ENCODE data around the gene ZNF469.

Gene ZNF469

DNA sequence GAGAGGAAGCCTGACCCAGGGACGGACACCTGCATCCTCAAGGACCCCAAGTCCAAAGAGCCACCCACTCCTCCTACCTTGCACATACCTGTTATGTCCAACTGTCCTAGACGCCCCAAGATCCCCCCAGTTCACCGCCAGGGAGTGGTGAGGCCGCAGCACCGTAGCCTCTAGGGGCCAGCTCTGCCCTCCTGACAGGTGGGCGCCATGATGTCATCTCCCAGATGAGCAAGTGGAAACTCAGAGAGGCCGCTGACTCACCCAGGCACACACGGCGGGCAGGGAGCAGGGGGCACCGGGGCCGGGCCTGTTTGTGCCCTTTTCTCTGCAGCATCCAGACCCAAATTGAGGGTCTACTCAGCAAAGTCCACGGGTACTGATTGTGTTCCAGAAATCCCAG lies 4.8 kb upstream of the ZNF469 start:
- Histone ChIP-seq H3K79me2 (ENCODE audit: insufficient read depth, low read length) (no peaks in the 10 kb centered on the region), H3K9ac (ENCODE audit: low read depth, low read length) (no peak overlapping the region), H2AFZ (ENCODE audit: low read depth, low read length) (no peak overlapping the region), H3K4me2 (ENCODE audit: insufficient read depth, low read length) (no peak overlapping the region), H3K4me3 (ENCODE audit: low read depth in 1 of 2, low read length in 2 of 2) (no peak overlapping the region), H3K4me1 (ENCODE audit: insufficient read depth, low read length) (no peaks in the 10 kb centered on the region), H4K20me1 (ENCODE audit: insufficient read depth, low read length) (no peaks in the 10 kb centered on the region), H3K9me3 (ENCODE audit: insufficient read depth, low read length, severe bottlenecking) (peaks cover 4% of the 10 kb centered on the region), H3K27ac (ENCODE audit: low read length) (no peak overlapping the region), H3K27me3 (ENCODE audit: insufficient read depth, low read length, poor library complexity) (no peaks in the 10 kb centered on the region), H3K36me3 (ENCODE audit: insufficient read depth, low read length) (no peaks in the 10 kb centered on the region)
- ATAC-seq (ENCODE audit: insufficient read depth, low read depth) (no peak), DNase-seq (no peak)
- TF ChIP-seq, protein P1, sequence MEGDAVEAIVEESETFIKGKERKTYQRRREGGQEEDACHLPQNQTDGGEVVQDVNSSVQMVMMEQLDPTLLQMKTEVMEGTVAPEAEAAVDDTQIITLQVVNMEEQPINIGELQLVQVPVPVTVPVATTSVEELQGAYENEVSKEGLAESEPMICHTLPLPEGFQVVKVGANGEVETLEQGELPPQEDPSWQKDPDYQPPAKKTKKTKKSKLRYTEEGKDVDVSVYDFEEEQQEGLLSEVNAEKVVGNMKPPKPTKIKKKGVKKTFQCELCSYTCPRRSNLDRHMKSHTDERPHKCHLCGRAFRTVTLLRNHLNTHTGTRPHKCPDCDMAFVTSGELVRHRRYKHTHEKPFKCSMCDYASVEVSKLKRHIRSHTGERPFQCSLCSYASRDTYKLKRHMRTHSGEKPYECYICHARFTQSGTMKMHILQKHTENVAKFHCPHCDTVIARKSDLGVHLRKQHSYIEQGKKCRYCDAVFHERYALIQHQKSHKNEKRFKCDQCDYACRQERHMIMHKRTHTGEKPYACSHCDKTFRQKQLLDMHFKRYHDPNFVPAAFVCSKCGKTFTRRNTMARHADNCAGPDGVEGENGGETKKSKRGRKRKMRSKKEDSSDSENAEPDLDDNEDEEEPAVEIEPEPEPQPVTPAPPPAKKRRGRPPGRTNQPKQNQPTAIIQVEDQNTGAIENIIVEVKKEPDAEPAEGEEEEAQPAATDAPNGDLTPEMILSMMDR (IDR thresholded peaks at IDR 0.05; ENCODE audit: borderline replicate concordance, extremely low read depth, low read length, poor library complexity, severe bottlenecking), result no peak
- no peak for TF ChIP-seq EZH2 (IDR thresholded peaks at IDR 0.05; ENCODE audit: borderline replicate concordance, low read depth, low read length, severe bottlenecking)

DNA sequence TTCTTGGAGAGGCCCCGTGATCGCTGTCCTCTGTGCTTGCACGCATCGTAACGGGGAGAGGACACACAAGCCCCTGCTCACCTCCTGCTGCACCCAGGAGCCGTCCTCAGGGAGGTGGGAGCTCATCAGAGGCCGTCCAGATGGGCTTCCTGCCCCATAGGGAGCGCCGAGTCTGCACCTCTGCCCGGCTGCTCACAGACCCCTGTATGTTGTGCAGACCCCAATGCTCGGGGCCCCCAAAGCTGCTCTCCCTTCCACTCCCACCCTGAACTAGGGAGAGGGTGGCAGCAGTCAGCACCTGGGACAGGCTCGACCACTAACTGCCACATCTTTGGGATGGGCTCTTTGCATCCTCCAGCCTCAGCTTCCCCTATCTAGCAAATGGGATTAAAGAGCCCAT lies 4.4 kb upstream of the ZNF469 start:
- H3K4me1 ChIP-seq (ENCODE audit: insufficient read depth, low read length), result no peaks in the 10 kb centered on the region
- no peaks in the 10 kb centered on the region for H4K20me1 ChIP-seq (ENCODE audit: insufficient read depth, low read length)
- DNase-seq (no peak), ATAC-seq (ENCODE audit: insufficient read depth, low read depth) (no peak)
- H3K36me3 ChIP-seq (ENCODE audit: insufficient read depth, low read length), result no peaks in the 10 kb centered on the region
- H3K79me2 ChIP-seq (ENCODE audit: insufficient read depth, low read length), result no peaks in the 10 kb centered on the region
- H2AFZ ChIP-seq (ENCODE audit: low read depth, low read length), result no peak overlapping the region
- TF ChIP-seq, protein P1 (IDR thresholded peaks at IDR 0.05; ENCODE audit: borderline replicate concordance, extremely low read depth, low read length, poor library complexity, severe bottlenecking), result no peak
- no peak for TF ChIP-seq EZH2 (IDR thresholded peaks at IDR 0.05; ENCODE audit: borderline replicate concordance, low read depth, low read length, severe bottlenecking)
- no peaks in the 10 kb centered on the region for H3K27me3 ChIP-seq (ENCODE audit: insufficient read depth, low read length, poor library complexity)
- no peak overlapping the region for H3K27ac ChIP-seq (ENCODE audit: low read length)
- no peak overlapping the region for H3K4me3 ChIP-seq (ENCODE audit: low read depth in 1 of 2, low read length in 2 of 2)
- no peak overlapping the region for H3K4me2 ChIP-seq (ENCODE audit: insufficient read depth, low read length)
- peaks cover 4% of the 10 kb centered on the region for H3K9me3 ChIP-seq (ENCODE audit: insufficient read depth, low read length, severe bottlenecking)
- H3K9ac ChIP-seq (ENCODE audit: low read depth, low read length), result no peak overlapping the region

DNA sequence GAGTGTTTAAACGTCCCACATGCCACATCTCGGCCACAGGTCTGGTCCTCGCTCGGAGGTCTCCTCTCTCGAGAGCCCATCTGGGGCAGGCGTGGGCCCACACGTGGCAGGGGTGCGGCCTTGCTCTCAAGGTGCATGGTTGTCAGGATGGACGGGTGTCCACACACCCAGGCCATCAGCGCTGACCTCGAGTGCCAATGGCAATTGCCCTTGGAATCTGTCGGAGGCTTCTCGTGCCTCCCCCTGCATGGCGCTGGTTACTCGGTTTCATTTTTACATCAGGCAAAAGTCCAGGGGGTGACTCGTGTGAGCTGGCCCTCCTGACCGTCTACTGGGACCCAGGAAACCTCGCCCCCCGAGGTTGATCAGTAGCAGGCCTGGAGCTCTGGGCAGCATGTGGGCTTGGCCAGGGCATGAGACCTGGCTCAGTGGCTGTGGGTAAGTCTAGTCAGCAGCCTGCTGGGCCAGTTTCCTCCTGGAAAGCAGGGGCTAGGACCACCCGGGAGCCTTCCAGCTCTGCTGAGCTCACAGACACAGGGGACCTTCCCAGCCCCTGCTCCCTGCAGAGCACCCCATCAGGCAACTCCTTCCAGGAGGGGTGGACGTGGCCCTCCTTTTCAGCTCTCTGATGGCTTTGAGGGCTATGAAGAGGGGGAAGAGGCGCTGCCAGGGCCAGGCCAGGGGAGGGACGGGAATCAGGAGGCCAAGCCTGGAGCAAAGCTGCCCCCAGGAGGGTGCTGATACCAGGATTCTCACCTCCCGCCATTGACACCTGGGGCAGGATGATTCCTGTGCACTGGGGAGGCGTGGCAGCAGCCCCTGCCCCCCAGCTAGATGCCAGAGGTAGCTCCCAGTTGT lies 3.7 kb upstream of the ZNF469 start:
- H3K4me2 ChIP-seq (ENCODE audit: insufficient read depth, low read length), result no peak overlapping the region
- H3K27me3 ChIP-seq (ENCODE audit: insufficient read depth, low read length, poor library complexity), result no peaks in the 10 kb centered on the region
- H2AFZ ChIP-seq (ENCODE audit: low read depth, low read length), result no peak overlapping the region
- no peaks in the 10 kb centered on the region for H3K36me3 ChIP-seq (ENCODE audit: insufficient read depth, low read length)
- no peak overlapping the region for H3K4me3 ChIP-seq (ENCODE audit: low read depth in 1 of 2, low read length in 2 of 2)
- no peaks in the 10 kb centered on the region for H3K79me2 ChIP-seq (ENCODE audit: insufficient read depth, low read length)
- H3K9ac ChIP-seq (ENCODE audit: low read depth, low read length), result no peak overlapping the region
- H3K9me3 ChIP-seq (ENCODE audit: insufficient read depth, low read length, severe bottlenecking), result peaks cover 4% of the 10 kb centered on the region
- DNase-seq (no peak), ATAC-seq (ENCODE audit: insufficient read depth, low read depth) (no peak)
- TF ChIP-seq EZH2 (IDR thresholded peaks at IDR 0.05; ENCODE audit: borderline replicate concordance, low read depth, low read length, severe bottlenecking), result no peak
- TF ChIP-seq, protein P1 (IDR thresholded peaks at IDR 0.05; ENCODE audit: borderline replicate concordance, extremely low read depth, low read length, poor library complexity, severe bottlenecking), result no peak
- H3K27ac ChIP-seq (ENCODE audit: low read length), result no peak overlapping the region
- no peaks in the 10 kb centered on the region for H4K20me1 ChIP-seq (ENCODE audit: insufficient read depth, low read length)
- H3K4me1 ChIP-seq (ENCODE audit: insufficient read depth, low read length), result no peaks in the 10 kb centered on the region
